B cell (primary cell): ENCODE data around the gene KARS1. TPM values are rescaled to one million over a fixed set of nuclear protein-coding genes. Genes with fewer than 3 reads are reported as not detected.

Experiments
- ATAC-seq: fragments of 200-7000 bp; cut with Tn5 transposase; one replicate; pipeline ENCODE4 v1.10.0; 2021; ENCODE audit warnings: low read depth, mild to moderate bottlenecking, moderate number of reproducible peaks, moderate library complexity
- CTCF ChIA-PET: fragments of 350-600 bp; sonication (Branson Sonifier 250); formaldehyde crosslinking; loops from one replicate; lab custom pipeline; 2021; ENCODE audit warnings: antibody characterized with exemption, inconsistent platforms; lab: Charles Lee
- POLR2A ChIA-PET: fragments of 350-600 bp; sonication (Branson Sonifier 250); formaldehyde crosslinking; loops from one replicate; lab custom pipeline; 2021; ENCODE audit warnings: antibody characterized with exemption; lab: Charles Lee
- DNase-seq: peaks from one replicate; pipeline ENCODE4 v3.0.0; 2013
- H2AFZ ChIP-seq: 2 replicates; pipeline ENCODE4 v1.6.1; 2012; ENCODE audit warnings: mild to moderate bottlenecking, low read depth, low read length; ENCODE audit not compliant: insufficient read depth, poor library complexity, severe bottlenecking
- H3K27ac ChIP-seq, 2 donors: 1 replicate in 1 of 2; 2 replicates in 1 of 2; pipeline ENCODE4 v1.5.1; 2012 to 2013; ENCODE audit warnings: low read length in 2 of 2, mild to moderate bottlenecking in 2 of 2, moderate library complexity in 1 of 2
- H3K27me3 ChIP-seq, 4 experiments: fragments of 200-600 bp in 1 of 4; sonication (generic) in 1 of 4; replicated peaks in 1 of 4; 1 replicate in 2 of 4; 2 replicates in 2 of 4; pipeline versions ENCODE4 v1.6.1 to v1.7.0; 2013 to 2016; ENCODE audit warnings: low read length in 3 of 4, mild to moderate bottlenecking in 2 of 4, mixed read lengths in 1 of 4, moderate library complexity in 1 of 4; ENCODE audit not compliant: insufficient read depth in 4 of 4, control insufficient read depth in 3 of 4; ENCODE audit errors: control extremely low read depth in 1 of 4
- H3K36me3 ChIP-seq, 2 experiments: replicated peaks in 1 of 2; 1 replicate in 1 of 2; 2 replicates in 1 of 2; pipeline versions ENCODE4 v1.6.1 to v1.7.1; 2013; ENCODE audit warnings: low read length in 1 of 2; ENCODE audit not compliant: insufficient read depth in 2 of 2, control insufficient read depth in 1 of 2; ENCODE audit errors: control extremely low read depth in 1 of 2, extremely low read depth in 1 of 2
- H3K4me1 ChIP-seq, 2 donors: fragments of 200-600 bp in 1 of 2; sonication (generic) in 1 of 2; 1 replicate in 1 of 2; 2 replicates in 1 of 2; pipeline versions ENCODE4 v1.5.1 to v1.6.1; 2013 to 2017; ENCODE audit warnings: low read length in 2 of 2; ENCODE audit not compliant: control insufficient read depth in 2 of 2, insufficient read depth in 2 of 2
- H3K4me2 ChIP-seq: replicated peaks from 2 replicates; pipeline ENCODE3; 2012; ENCODE audit warnings: mild to moderate bottlenecking, low read depth, low read length; ENCODE audit not compliant: poor library complexity, severe bottlenecking
- H3K4me3 ChIP-seq, 5 experiments: fragments of 200-600 bp in 1 of 5; sonication (generic) in 1 of 5; 1 replicate in 3 of 5; 2 replicates in 2 of 5; pipeline versions ENCODE4 v1.5.1 to v1.7.0; 2011 to 2016; ENCODE audit warnings: low read length in 4 of 5, mild to moderate bottlenecking in 4 of 5, low read depth in 2 of 5, control low read depth in 1 of 5, moderate library complexity in 1 of 5; ENCODE audit not compliant: insufficient read depth in 1 of 5; ENCODE audit errors: control extremely low read depth in 1 of 5, extremely low read depth in 1 of 5
- H3K79me2 ChIP-seq: fragments of 200-600 bp; sonication (generic); one replicate; pipeline ENCODE4 v1.6.0; 2016; ENCODE audit warnings: low read length; ENCODE audit not compliant: control insufficient read depth, insufficient read depth
- H3K9ac ChIP-seq: fragments of 200-600 bp; sonication (generic); 2 replicates; pipeline ENCODE4 v1.6.1; 2017; ENCODE audit warnings: mild to moderate bottlenecking, low read length, moderate library complexity
- H3K9me3 ChIP-seq, 3 donors: one replicate each; pipeline versions ENCODE4 v1.6.1 to v1.7.1; 2013; ENCODE audit warnings: low read length in 2 of 3; ENCODE audit not compliant: control insufficient read depth in 2 of 3, insufficient read depth in 1 of 3; ENCODE audit errors: control extremely low read depth in 1 of 3
- H4K20me1 ChIP-seq: 2 replicates; pipeline ENCODE4 v1.6.0; 2012; ENCODE audit warnings: mild to moderate bottlenecking, low read length; ENCODE audit not compliant: insufficient read depth, control insufficient read depth, poor library complexity, severe bottlenecking
- H3K27ac Mint-ChIP-seq: one replicate; pipeline ENCODE4 v1.8.0; 2021; ENCODE audit warnings: mixed read lengths
- H3K27me3 Mint-ChIP-seq: one replicate; pipeline ENCODE4 v1.8.0; 2021; ENCODE audit warnings: mixed read lengths
- H3K4me1 Mint-ChIP-seq: one replicate; pipeline ENCODE4 v1.8.0; 2021; ENCODE audit warnings: mixed read lengths
- H3K4me3 Mint-ChIP-seq: one replicate; pipeline ENCODE4 v1.8.0; 2021; ENCODE audit warnings: mixed read lengths
- H3K9me3 Mint-ChIP-seq: one replicate; pipeline ENCODE4 v1.8.0; 2022; ENCODE audit warnings: mixed read lengths; ENCODE audit not compliant: insufficient read depth
- EZH2 ChIP-seq: IDR thresholded peaks from 2 replicates; pipeline ENCODE4 v1.6.1; 2012; ENCODE audit warnings: borderline replicate concordance, low read depth, mild to moderate bottlenecking, moderate library complexity, low read length; ENCODE audit not compliant: insufficient read depth, poor library complexity, severe bottlenecking
- whole genome bisulfite sequencing: methylation state at CpG from one replicate; pipeline ENCODE4 v1.1.5; 2013; ENCODE audit warnings: missing lambda C conversion rate; ENCODE audit not compliant: insufficient coverage; 5-methylcytosine and 5-hydroxymethylcytosine counted together
- intact Hi-C: fragments of 100-400 bp; cut with micrococcal nuclease; formaldehyde crosslinking; loops from one replicate; pipeline ENCODE4 v1.10.0; 2022
- polyA plus RNA-seq: library from polyadenylated mRNA; depleted of rRNA; stranded (reverse); fragments of >200 nt; gene quantifications from 2 replicates; pipeline ENCODE4 v1.2.3, GENCODE V29; 2012
- total RNA-seq, 2 donors: library from RNA; stranded (reverse); fragments of 120-200 nt in 1 of 2; gene quantifications; 1 replicate in 1 of 2; 2 replicates in 1 of 2; pipeline versions ENCODE4 v1.2.3 to v1.2.4, GENCODE V29; 2013 to 2022
- TF ChIP-seq, protein P1 (sequence below): fragments of 200-600 bp; IDR thresholded peaks from one replicate; pipeline ENCODE4 v1.8.0; 2022; ENCODE audit warnings: antibody characterized with exemption, mild to moderate bottlenecking

The KARS1 gene
- total and polyA plus RNA-seq, 2 donors (not counting 1 experiment from before 2014, with no cell fraction given) = 70.7 to 114 TPM

DNA sequence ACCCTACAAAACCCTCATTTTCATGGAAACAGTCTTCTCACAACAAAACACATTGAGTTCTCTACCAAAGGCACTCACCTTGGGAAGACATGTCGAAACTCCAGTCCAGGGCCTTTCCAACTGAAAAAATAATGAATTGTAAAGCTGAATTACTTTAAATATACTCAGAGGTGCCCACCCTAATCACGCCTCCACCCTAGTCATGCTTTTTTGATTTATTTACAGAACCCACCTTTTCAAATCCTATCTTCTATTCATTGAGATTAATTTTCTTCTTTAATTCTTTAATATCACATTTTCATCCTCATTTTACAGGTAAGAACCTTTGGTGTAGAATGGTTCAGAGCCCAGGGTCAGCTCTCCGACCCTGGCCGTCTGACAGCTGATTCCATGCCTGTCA is 29.4 kb upstream of the KARS1 start, which contains the start of gene CPHXL2:
TSS of gene CPHXL2 (minus strand) at position 101 of the 400 bp plus-strand sequence. CDS start at position 91, 10 bp downstream.
- Histone ChIP-seq H3K4me2 (no peak within 1 kb of the TSS), H3K9me3 (no peaks in the 10 kb centered on the region), H3K27ac (no peak within 1 kb of the TSS), H3K4me1 (no peaks in the 10 kb centered on the region), H2AFZ (no peak within 1 kb of the TSS), H4K20me1 (no peaks in the 10 kb centered on the region), H3K79me2 (no peaks in the 10 kb centered on the region), H3K4me3 (no peak within 1 kb of the TSS), H3K36me3 (no peaks in the 10 kb centered on the region), H3K27me3 (no peaks in the 10 kb centered on the region), H3K9ac (no peak within 1 kb of the TSS)
- DNase-seq (no peak), ATAC-seq (no peak)
- ChIA-PET POLR2A (no interaction called here), CTCF (interaction anchor here (1.0 kb wide), 1 partner anchor 1495 kb away, joined by 3 read pairs; no protein-coding TSS in a partner anchor)
- TF ChIP-seq, protein P1, sequence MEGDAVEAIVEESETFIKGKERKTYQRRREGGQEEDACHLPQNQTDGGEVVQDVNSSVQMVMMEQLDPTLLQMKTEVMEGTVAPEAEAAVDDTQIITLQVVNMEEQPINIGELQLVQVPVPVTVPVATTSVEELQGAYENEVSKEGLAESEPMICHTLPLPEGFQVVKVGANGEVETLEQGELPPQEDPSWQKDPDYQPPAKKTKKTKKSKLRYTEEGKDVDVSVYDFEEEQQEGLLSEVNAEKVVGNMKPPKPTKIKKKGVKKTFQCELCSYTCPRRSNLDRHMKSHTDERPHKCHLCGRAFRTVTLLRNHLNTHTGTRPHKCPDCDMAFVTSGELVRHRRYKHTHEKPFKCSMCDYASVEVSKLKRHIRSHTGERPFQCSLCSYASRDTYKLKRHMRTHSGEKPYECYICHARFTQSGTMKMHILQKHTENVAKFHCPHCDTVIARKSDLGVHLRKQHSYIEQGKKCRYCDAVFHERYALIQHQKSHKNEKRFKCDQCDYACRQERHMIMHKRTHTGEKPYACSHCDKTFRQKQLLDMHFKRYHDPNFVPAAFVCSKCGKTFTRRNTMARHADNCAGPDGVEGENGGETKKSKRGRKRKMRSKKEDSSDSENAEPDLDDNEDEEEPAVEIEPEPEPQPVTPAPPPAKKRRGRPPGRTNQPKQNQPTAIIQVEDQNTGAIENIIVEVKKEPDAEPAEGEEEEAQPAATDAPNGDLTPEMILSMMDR = no peak
- no peak for TF ChIP-seq EZH2
- H3K27me3 Mint-ChIP-seq = no peaks in the 10 kb centered on the region
- no CpG with 5 or more reads among the region's 4 CpGs for WGBS
- intact Hi-C loops = no loop called here
- no peaks in the 10 kb centered on the region for H3K4me1 Mint-ChIP-seq
- no peaks in the 10 kb centered on the region for H3K9me3 Mint-ChIP-seq
- no peak within 1 kb of the TSS for H3K4me3 Mint-ChIP-seq
- H3K27ac Mint-ChIP-seq = no peak within 1 kb of the TSS

DNA sequence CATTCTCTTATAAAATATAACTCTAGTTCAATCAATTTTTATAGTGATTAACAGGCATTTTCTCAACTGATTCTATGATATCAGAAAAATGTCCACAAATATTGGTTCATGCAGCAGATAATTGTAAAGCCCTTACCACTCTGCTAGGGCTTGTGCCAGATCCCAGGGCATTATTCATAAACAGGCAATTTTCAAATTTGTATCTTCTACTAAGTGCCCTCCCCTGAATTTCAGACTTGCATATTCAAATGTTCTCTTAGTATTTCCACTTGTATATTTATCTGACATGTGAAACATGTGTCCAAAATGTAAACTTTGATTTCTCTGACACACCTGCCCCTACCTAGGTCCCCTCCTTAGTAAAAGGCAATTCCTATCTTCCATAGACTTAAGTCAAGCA is 20.0 kb upstream of the KARS1 start:
- H3K27me3 ChIP-seq = no peaks in the 10 kb centered on the region
- no peaks in the 10 kb centered on the region for H3K27me3 Mint-ChIP-seq
- H3K4me1 ChIP-seq = no peaks in the 10 kb centered on the region
- H3K9me3 Mint-ChIP-seq = no peaks in the 10 kb centered on the region
- H3K36me3 ChIP-seq = no peaks in the 10 kb centered on the region
- H2AFZ ChIP-seq = no peak overlapping the region
- no peaks in the 10 kb centered on the region for H3K79me2 ChIP-seq
- no peaks in the 10 kb centered on the region for H3K4me1 Mint-ChIP-seq
- intact Hi-C loops = no loop called here
- DNase-seq (no peak), ATAC-seq (no peak)
- no peaks in the 10 kb centered on the region for H4K20me1 ChIP-seq
- POLR2A ChIA-PET = interaction anchor here (0.7 kb wide), 1 partner anchor 73 kb away, joined by 3 read pairs; no protein-coding TSS in a partner anchor
- H3K27ac ChIP-seq = no peak overlapping the region
- TF ChIP-seq, protein P1 = no peak
- TF ChIP-seq EZH2 = no peak
- no peak overlapping the region for H3K27ac Mint-ChIP-seq
- no peaks in the 10 kb centered on the region for H3K9me3 ChIP-seq
- CTCF ChIA-PET = no interaction called here
- H3K4me3 Mint-ChIP-seq = no peak overlapping the region
- no peak overlapping the region for H3K4me2 ChIP-seq
- H3K4me3 ChIP-seq = no peak overlapping the region
- H3K9ac ChIP-seq = no peak overlapping the region
